Measurements from ENCODE around the gene HLCS.

Gene HLCS

DNA sequence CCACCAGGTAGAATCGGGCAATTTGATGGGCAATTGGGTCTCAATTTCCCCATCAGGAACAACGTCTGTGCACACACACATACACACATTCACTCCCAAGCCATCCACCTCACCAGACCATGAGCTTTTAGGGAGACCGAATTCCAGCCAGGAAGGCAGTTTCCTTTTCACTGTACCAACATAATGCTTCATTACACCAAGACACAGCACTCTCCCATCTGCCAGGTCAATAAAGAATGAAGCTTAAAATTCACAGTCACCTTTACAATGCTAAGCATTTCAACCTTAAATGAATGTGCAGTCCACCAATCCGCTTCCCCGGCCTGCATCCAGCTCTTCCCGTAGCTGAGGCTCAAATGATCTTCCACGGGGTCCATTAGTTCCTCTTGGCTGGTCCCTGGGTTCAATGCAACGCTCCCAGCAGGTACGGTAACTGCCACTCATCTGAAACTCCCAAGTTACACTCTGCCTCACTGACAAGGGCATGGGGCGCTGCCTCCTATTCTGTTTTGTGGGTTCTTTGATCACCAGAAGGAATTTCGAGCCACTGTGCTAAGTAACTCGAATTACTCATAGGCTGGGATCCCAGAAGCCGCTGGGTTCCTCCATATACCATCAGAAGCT, 162.5 kb downstream of the HLCS start:
- Histone ChIP-seq H3K4me3 (ENCODE audit: low read length) (no peak overlapping the region), H3K27me3 (ENCODE audit: insufficient read depth, low read length) (no peaks in the 10 kb centered on the region), H3K9me3 (ENCODE audit: low read length) (no peaks in the 10 kb centered on the region), H3K36me3 (ENCODE audit: insufficient read depth, low read length) (no peaks in the 10 kb centered on the region), H2AFZ (ENCODE audit: low read depth, low read length) (no peak overlapping the region), H3K4me1 (ENCODE audit: insufficient read depth, low read length) (no peaks in the 10 kb centered on the region)

- H2AFZ ChIP-seq (ENCODE audit: low read depth, low read length): no peak overlapping the region
- no peak overlapping the region for H3K4me3 ChIP-seq (ENCODE audit: low read length)
- no peaks in the 10 kb centered on the region for H3K9me3 ChIP-seq (ENCODE audit: low read length)
- no peaks in the 10 kb centered on the region for H3K27me3 ChIP-seq (ENCODE audit: insufficient read depth, low read length)
- no peaks in the 10 kb centered on the region for H3K4me1 ChIP-seq (ENCODE audit: insufficient read depth, low read length)
- H3K36me3 ChIP-seq (ENCODE audit: insufficient read depth, low read length): no peaks in the 10 kb centered on the region
These were observed 163.3 kb downstream of the HLCS start for GRCh38 chr21:36803051-36803645.

DNA sequence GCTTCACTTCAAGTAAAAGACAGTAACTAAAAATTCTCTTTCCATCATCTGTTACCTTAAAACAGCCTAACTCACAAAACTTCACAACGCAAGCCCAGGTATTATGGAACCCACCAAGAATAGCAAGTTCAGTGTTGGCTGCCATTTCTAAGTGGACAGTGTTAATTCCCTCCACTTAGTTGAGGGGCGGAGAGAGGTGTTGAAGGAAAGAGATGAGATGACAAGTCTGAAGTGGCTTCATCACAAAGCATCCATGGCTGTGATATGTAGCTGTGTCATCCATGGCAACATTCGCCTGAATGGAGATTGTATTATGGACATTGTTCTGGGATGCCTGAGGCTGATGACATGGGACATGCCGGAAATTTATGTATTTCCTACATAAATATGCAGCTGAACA, 165.7 kb downstream of the HLCS start:
- Histone ChIP-seq H2AFZ (ENCODE audit: low read depth, low read length) (no peak overlapping the region), H3K36me3 (ENCODE audit: insufficient read depth, low read length) (no peaks in the 10 kb centered on the region), H3K9me3 (ENCODE audit: low read length) (peaks cover 5% of the 10 kb centered on the region), H3K4me3 (ENCODE audit: low read length) (no peak overlapping the region), H3K4me1 (ENCODE audit: insufficient read depth, low read length) (no peaks in the 10 kb centered on the region), H3K27me3 (ENCODE audit: insufficient read depth, low read length) (no peaks in the 10 kb centered on the region)

GRCh38 chr21:36799869-36800268, 166.6 kb downstream of the HLCS start:
- H3K9me3 ChIP-seq (ENCODE audit: low read length): peaks cover 5% of the 10 kb centered on the region
- no peaks in the 10 kb centered on the region for H3K36me3 ChIP-seq (ENCODE audit: insufficient read depth, low read length)
- no peak overlapping the region for H2AFZ ChIP-seq (ENCODE audit: low read depth, low read length)
- no peak overlapping the region for H3K4me3 ChIP-seq (ENCODE audit: low read length)
- H3K4me1 ChIP-seq (ENCODE audit: insufficient read depth, low read length): no peaks in the 10 kb centered on the region
- no peaks in the 10 kb centered on the region for H3K27me3 ChIP-seq (ENCODE audit: insufficient read depth, low read length)

GRCh38 chr21:36798491-36798890, 168.0 kb downstream of the HLCS start:
- peaks cover 5% of the 10 kb centered on the region for H3K9me3 ChIP-seq (ENCODE audit: low read length)
- no peak overlapping the region for H2AFZ ChIP-seq (ENCODE audit: low read depth, low read length)
- H3K27me3 ChIP-seq (ENCODE audit: insufficient read depth, low read length): no peaks in the 10 kb centered on the region
- H3K4me3 ChIP-seq (ENCODE audit: low read length): no peak overlapping the region
- H3K4me1 ChIP-seq (ENCODE audit: insufficient read depth, low read length): no peaks in the 10 kb centered on the region
- H3K36me3 ChIP-seq (ENCODE audit: insufficient read depth, low read length): no peaks in the 10 kb centered on the region

DNA sequence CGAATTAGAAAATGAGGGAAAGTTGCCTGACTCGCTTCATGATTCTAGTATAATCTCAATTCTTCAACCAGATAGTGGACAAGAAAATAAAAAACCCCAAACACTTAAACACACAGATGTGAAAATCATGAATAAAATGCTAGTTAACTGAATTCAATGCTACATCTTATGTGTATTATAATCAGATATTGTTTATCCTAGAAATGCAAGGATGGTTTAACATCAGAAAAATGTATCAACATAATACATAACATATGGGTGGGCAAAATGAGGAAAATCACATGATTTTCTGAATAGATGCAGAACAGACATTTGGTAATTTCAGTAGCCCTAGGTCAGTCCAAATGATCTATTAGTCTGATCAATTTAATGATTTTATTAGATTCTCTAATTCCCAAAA, 170.4 kb downstream of the HLCS start:
- no peaks in the 10 kb centered on the region for H3K27me3 ChIP-seq (ENCODE audit: insufficient read depth, low read length)
- no peak overlapping the region for H3K4me3 ChIP-seq (ENCODE audit: low read length)
- H2AFZ ChIP-seq (ENCODE audit: low read depth, low read length): no peak overlapping the region
- no peaks in the 10 kb centered on the region for H3K36me3 ChIP-seq (ENCODE audit: insufficient read depth, low read length)
- no peaks in the 10 kb centered on the region for H3K4me1 ChIP-seq (ENCODE audit: insufficient read depth, low read length)
- H3K9me3 ChIP-seq (ENCODE audit: low read length): peaks cover 5% of the 10 kb centered on the region

- Histone ChIP-seq H3K4me3 (ENCODE audit: low read length) (no peak overlapping the region), H3K27me3 (ENCODE audit: insufficient read depth, low read length) (no peaks in the 10 kb centered on the region), H3K9me3 (ENCODE audit: low read length) (peaks cover under 1% of the 10 kb centered on the region), H2AFZ (ENCODE audit: low read depth, low read length) (no peak overlapping the region), H3K4me1 (ENCODE audit: insufficient read depth, low read length) (no peaks in the 10 kb centered on the region), H3K36me3 (ENCODE audit: insufficient read depth, low read length) (no peaks in the 10 kb centered on the region)
These were observed 173.9 kb downstream of the HLCS start for GRCh38 chr21:36792505-36792967.

DNA sequence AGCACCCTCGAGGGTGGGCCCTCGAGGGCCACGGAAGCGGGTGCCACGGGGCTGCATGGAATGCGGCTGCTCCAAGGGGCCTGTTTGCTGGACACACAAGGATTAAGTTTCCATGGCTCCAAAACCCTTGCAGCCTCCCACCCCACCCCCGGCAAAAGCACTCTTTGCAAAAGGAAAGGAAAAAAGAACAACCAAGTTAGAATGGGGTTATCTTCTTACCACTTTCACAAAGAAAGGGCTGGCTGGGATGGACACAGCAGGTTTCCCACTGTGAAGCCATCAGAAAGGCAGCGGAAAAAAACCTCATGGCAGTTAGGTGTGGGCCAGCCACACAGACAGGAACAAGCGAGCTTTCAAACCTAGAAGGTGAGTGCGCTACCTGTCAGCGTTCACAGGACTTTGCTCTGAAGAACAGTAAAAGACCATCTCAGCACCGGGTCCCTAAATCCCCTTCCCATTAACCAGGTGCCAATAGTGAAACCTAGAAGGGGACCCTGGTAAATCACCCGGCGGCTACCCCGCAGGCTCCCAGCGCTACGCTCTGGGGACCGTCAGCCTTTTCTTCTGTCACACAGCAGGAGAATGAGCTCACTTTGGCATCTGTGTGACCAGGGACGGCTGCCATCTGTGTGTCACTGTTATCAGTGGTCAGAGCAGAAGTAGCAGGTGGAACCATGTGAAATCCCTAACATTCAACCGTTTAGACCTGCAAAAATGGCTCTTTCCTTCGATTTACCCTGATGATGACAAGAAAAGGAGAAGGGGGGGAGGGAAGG, 174.6 kb downstream of the HLCS start:
- H3K27me3 ChIP-seq (ENCODE audit: insufficient read depth, low read length): no peaks in the 10 kb centered on the region
- H3K36me3 ChIP-seq (ENCODE audit: insufficient read depth, low read length): no peaks in the 10 kb centered on the region
- H3K4me3 ChIP-seq (ENCODE audit: low read length): no peak overlapping the region

GRCh38 chr21:36791180-36791579, 175.3 kb downstream of the HLCS start:
- no peak overlapping the region for H2AFZ ChIP-seq (ENCODE audit: low read depth, low read length)
- no peaks in the 10 kb centered on the region for H3K9me3 ChIP-seq (ENCODE audit: low read length)
- no peaks in the 10 kb centered on the region for H3K36me3 ChIP-seq (ENCODE audit: insufficient read depth, low read length)
- no peaks in the 10 kb centered on the region for H3K27me3 ChIP-seq (ENCODE audit: insufficient read depth, low read length)
- no peaks in the 10 kb centered on the region for H3K4me1 ChIP-seq (ENCODE audit: insufficient read depth, low read length)
- H3K4me3 ChIP-seq (ENCODE audit: low read length): no peak overlapping the region

More for the DNA sequence above, 174.6 kb downstream of the HLCS start:
- Histone ChIP-seq H3K4me1 (ENCODE audit: insufficient read depth, low read length) (no peaks in the 10 kb centered on the region), H2AFZ (ENCODE audit: low read depth, low read length) (no peak overlapping the region), H3K9me3 (ENCODE audit: low read length) (no peaks in the 10 kb centered on the region)

DNA sequence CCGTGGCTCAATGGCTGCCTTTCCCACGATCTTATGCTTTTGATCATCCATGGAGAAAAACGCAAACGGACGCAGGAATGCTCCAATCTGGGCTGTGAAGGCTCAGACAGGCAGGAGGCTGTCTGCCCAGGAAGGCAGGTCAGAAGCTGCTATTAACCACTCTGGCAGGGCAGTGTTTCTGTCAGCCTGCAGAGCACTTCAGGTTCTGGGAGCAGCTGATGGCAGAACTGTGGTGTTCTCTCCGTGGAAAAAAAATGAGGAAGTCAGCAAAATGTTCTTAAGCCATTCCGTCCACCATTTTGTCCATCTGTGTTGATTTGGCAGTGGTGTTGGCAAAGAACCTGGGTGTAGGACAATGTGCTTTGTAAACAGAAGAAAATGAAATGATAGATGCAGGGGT, 175.9 kb downstream of the HLCS start:
- H3K4me1 ChIP-seq (ENCODE audit: insufficient read depth, low read length): no peaks in the 10 kb centered on the region
- H3K36me3 ChIP-seq (ENCODE audit: insufficient read depth, low read length): no peaks in the 10 kb centered on the region
- no peak overlapping the region for H3K4me3 ChIP-seq (ENCODE audit: low read length)
- H3K27me3 ChIP-seq (ENCODE audit: insufficient read depth, low read length): no peaks in the 10 kb centered on the region
- no peak overlapping the region for H2AFZ ChIP-seq (ENCODE audit: low read depth, low read length)
- no peaks in the 10 kb centered on the region for H3K9me3 ChIP-seq (ENCODE audit: low read length)

GRCh38 chr21:36788120-36788638, 178.3 kb downstream of the HLCS start:
- Histone ChIP-seq H3K4me3 (ENCODE audit: low read length) (no peak overlapping the region), H3K9me3 (ENCODE audit: low read length) (no peaks in the 10 kb centered on the region)

GRCh38 chr21:36786186-36786585, 180.3 kb downstream of the HLCS start:
- H3K4me1 ChIP-seq (ENCODE audit: insufficient read depth, low read length): no peaks in the 10 kb centered on the region
- H3K27me3 ChIP-seq (ENCODE audit: insufficient read depth, low read length): no peaks in the 10 kb centered on the region
- H3K36me3 ChIP-seq (ENCODE audit: insufficient read depth, low read length): no peaks in the 10 kb centered on the region
- no peak overlapping the region for H2AFZ ChIP-seq (ENCODE audit: low read depth, low read length)
- no peak overlapping the region for H3K4me3 ChIP-seq (ENCODE audit: low read length)
- H3K9me3 ChIP-seq (ENCODE audit: low read length): no peaks in the 10 kb centered on the region

More at GRCh38 chr21:36788120-36788638, 178.3 kb downstream of the HLCS start:
- Histone ChIP-seq H3K36me3 (ENCODE audit: insufficient read depth, low read length) (no peaks in the 10 kb centered on the region), H3K4me1 (ENCODE audit: insufficient read depth, low read length) (no peaks in the 10 kb centered on the region), H2AFZ (ENCODE audit: low read depth, low read length) (no peak overlapping the region), H3K27me3 (ENCODE audit: insufficient read depth, low read length) (no peaks in the 10 kb centered on the region)

DNA sequence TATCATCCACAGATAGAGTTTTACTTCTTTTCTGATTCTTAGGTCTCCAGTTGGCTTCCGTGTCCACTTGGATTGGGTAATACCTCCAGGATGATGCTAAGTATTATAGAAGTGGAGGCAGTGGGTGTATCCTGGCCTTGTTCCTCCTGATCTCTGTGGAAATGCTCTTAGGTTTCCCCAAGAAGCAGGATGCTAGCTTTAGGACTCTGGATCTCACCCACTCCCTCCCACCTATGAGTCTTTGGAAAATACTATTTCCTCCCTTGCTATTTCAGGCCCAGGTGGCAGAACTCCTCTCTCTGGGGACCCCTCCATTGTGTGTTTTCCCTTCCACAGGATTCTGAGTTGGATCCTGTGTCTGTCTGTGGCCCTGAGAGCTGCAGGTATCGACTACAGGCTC, 180.9 kb downstream of the HLCS start:
- no peak overlapping the region for H3K4me3 ChIP-seq (ENCODE audit: low read length)
- no peaks in the 10 kb centered on the region for H3K36me3 ChIP-seq (ENCODE audit: insufficient read depth, low read length)
- H3K27me3 ChIP-seq (ENCODE audit: insufficient read depth, low read length): no peaks in the 10 kb centered on the region
- no peaks in the 10 kb centered on the region for H3K4me1 ChIP-seq (ENCODE audit: insufficient read depth, low read length)
- no peak overlapping the region for H2AFZ ChIP-seq (ENCODE audit: low read depth, low read length)
- peaks cover under 1% of the 10 kb centered on the region for H3K9me3 ChIP-seq (ENCODE audit: low read length)

Data from neuron (in vitro differentiated cells).